ENCODE results near the gene CREB3L1. TPM values are rescaled to one million over a fixed set of nuclear protein-coding genes. Genes with fewer than 3 reads are reported as not detected.
"Not testable (repeated sequence)": the region's sequence is repeated elsewhere in the genome, so short reads cannot be mapped to it uniquely, and the experiment has no call there.

Gene CREB3L1
- total RNA-seq, 1 donor from 2014 or later = 11.1 TPM

- no peak for DNase-seq
Observed at GRCh38 chr11:46248289-46249102, 29.0 kb upstream of the CREB3L1 start.

- no peak for DNase-seq
Observed at GRCh38 chr11:46249103-46249937, 28.1 kb upstream of the CREB3L1 start.

- no peak for DNase-seq
Observed at GRCh38 chr11:46249938-46250744, 27.3 kb upstream of the CREB3L1 start.

- no peak for DNase-seq
Observed at GRCh38 chr11:46250745-46251052, 26.8 kb upstream of the CREB3L1 start.

- no peak for DNase-seq
Observed at GRCh38 chr11:46251954-46252353, 25.5 kb upstream of the CREB3L1 start.

GRCh38 chr11:46252373-46252914, 25.0 kb upstream of the CREB3L1 start:
- DNase-seq = no peak

GRCh38 chr11:46253258-46254132, 24.0 kb upstream of the CREB3L1 start:
- no peak for DNase-seq

- no peak for DNase-seq
Observed at GRCh38 chr11:46254133-46254491, 23.4 kb upstream of the CREB3L1 start.

- no peak for DNase-seq
Observed at GRCh38 chr11:46256540-46257001, 20.9 kb upstream of the CREB3L1 start.

GRCh38 chr11:46259347-46259746, 18.1 kb upstream of the CREB3L1 start:
- not testable (repeated sequence) for DNase-seq

GRCh38 chr11:46259971-46260560, 17.4 kb upstream of the CREB3L1 start:
- DNase-seq = no peak

GRCh38 chr11:46263120-46263519, 14.3 kb upstream of the CREB3L1 start:
- no peak for DNase-seq

- no peak for DNase-seq
Observed at GRCh38 chr11:46264030-46264429, 13.4 kb upstream of the CREB3L1 start.

GRCh38 chr11:46264976-46265375, 12.5 kb upstream of the CREB3L1 start:
- DNase-seq = no peak

- no peak for DNase-seq
Observed at GRCh38 chr11:46265764-46266163, 11.7 kb upstream of the CREB3L1 start.

- DNase-seq = no peak
Observed at GRCh38 chr11:46267930-46268329, 9.5 kb upstream of the CREB3L1 start.

GRCh38 chr11:46270684-46271083, 6.8 kb upstream of the CREB3L1 start:
- DNase-seq = no peak

GRCh38 chr11:46271407-46271806, 6.1 kb upstream of the CREB3L1 start:
- no peak for DNase-seq

GRCh38 chr11:46271875-46272815, 5.3 kb upstream of the CREB3L1 start:
- DNase-seq = no peak
